GM10266 (cell line): Measurements from ENCODE around the gene KAT6B.

Experiments
- DNase-seq: peaks from one replicate; pipeline ENCODE4 v3.0.0; 2012; ENCODE audit errors: extremely low spot score
- TF ChIP-seq, protein P1 (sequence below): IDR thresholded peaks from 2 replicates; pipeline ENCODE4 v1.5.1; 2012; ENCODE audit warnings: mild to moderate bottlenecking, low read depth; ENCODE audit not compliant: control insufficient read depth, insufficient read depth; ENCODE audit errors: missing control alignments

KAT6B gene

DNA sequence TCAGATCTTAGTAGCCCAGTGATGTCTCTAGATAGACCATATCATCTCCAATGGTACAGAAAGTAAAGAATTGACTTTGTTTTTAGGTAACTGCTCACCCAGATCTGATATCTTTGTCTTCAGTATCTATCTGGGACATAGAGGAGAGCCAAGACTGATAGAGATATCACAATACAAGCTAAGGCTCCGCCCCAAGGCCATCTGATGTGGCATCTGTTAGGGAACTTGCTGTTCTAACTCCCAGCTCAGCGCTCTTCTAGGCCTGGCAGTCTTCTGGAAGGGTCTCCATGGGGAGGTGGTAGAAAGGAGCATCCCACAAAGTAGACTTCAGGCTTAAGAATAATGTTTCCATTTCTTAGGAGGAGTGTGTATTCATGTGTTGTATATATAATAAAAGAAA lies 196.7 kb downstream of the KAT6B start:
- DNase-seq: no peak
- TF ChIP-seq, protein P1, sequence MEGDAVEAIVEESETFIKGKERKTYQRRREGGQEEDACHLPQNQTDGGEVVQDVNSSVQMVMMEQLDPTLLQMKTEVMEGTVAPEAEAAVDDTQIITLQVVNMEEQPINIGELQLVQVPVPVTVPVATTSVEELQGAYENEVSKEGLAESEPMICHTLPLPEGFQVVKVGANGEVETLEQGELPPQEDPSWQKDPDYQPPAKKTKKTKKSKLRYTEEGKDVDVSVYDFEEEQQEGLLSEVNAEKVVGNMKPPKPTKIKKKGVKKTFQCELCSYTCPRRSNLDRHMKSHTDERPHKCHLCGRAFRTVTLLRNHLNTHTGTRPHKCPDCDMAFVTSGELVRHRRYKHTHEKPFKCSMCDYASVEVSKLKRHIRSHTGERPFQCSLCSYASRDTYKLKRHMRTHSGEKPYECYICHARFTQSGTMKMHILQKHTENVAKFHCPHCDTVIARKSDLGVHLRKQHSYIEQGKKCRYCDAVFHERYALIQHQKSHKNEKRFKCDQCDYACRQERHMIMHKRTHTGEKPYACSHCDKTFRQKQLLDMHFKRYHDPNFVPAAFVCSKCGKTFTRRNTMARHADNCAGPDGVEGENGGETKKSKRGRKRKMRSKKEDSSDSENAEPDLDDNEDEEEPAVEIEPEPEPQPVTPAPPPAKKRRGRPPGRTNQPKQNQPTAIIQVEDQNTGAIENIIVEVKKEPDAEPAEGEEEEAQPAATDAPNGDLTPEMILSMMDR: no peak

DNA sequence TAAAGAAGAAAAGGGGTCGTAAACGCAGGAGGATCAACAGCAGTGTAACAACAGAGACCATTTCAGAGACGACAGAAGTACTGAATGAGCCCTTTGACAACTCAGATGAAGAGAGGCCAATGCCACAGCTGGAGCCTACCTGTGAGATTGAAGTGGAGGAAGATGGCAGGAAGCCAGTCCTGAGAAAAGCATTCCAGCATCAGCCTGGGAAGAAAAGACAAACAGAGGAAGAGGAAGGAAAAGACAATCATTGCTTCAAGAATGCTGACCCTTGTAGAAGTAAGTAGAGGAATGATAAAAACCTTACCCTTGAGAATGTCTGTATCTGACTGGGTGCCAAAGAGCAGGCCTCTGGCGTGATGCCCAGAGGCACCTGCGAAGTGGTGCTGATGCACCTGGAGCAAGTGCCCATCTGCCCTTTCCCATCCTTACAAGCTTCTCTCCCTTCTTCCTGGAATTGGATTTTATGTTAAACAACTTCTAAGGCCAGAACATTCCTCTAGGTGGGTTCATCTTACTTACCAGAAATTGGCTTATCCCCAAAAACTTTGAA lies 198.6 kb downstream of the KAT6B start:
- TF ChIP-seq, protein P1: no peak
- no peak for DNase-seq

DNA sequence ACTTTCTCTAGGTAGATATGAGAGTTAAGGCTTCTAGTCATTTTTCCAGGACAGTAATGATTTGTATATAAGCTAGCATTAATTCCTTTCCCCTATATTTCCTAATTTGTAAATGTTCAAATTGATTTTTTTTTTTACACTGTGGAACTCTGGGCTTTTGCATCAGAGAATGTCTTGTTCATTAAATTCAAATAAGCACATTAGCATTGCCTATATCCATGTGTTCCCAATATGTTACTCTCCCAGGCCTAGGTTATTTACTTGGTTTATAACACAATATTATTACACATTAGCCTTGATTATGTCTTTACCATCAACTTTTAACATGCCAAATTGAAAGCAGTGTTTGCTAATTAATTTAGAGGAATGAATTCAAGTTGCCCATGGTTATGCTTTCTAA lies 201.6 kb downstream of the KAT6B start:
- TF ChIP-seq, protein P1: no peak

DNA sequence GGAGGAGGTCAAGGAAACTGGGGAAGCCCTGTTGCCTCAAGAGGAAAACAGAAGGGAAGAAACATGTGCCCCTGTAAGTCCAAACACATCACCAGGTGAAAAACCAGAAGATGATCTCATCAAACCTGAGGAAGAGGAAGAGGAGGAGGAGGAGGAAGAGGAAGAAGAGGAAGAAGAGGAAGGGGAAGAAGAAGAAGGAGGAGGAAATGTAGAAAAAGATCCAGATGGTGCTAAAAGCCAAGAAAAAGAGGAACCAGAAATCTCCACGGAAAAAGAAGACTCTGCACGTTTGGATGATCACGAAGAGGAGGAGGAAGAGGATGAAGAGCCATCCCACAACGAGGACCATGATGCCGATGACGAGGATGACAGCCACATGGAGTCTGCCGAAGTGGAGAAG lies 202.3 kb downstream of the KAT6B start:
- TF ChIP-seq, protein P1: no peak
- no peak for DNase-seq

More for the DNA sequence above, 201.6 kb downstream of the KAT6B start:
- no peak for DNase-seq

DNA sequence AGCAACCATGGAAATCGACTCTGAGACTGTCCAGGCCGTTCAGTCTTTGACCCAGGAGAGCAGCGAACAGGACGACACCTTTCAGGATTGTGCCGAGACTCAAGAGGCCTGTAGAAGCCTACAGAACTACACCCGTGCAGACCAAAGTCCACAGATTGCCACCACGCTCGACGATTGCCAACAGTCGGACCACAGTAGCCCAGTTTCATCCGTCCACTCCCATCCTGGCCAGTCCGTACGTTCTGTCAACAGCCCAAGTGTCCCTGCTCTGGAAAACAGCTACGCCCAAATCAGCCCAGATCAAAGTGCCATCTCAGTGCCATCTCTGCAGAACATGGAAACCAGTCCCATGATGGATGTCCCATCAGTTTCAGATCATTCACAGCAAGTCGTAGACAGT lies 203.0 kb downstream of the KAT6B start:
- no peak for DNase-seq

DNA sequence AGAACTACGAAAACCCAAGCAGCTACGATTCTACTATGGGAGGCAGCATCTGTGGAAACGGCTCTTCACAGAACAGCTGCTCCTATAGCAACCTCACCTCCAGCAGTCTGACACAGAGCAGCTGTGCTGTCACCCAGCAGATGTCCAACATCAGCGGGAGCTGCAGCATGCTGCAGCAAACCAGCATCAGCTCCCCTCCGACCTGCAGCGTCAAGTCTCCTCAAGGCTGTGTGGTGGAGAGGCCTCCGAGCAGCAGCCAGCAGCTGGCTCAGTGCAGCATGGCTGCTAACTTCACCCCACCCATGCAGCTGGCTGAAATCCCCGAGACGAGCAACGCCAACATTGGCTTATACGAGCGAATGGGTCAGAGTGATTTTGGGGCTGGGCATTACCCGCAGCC lies 203.5 kb downstream of the KAT6B start:
- TF ChIP-seq, protein P1: no peak
- DNase-seq: no peak

More for the DNA sequence above, 203.0 kb downstream of the KAT6B start:
- TF ChIP-seq, protein P1: no peak

DNA sequence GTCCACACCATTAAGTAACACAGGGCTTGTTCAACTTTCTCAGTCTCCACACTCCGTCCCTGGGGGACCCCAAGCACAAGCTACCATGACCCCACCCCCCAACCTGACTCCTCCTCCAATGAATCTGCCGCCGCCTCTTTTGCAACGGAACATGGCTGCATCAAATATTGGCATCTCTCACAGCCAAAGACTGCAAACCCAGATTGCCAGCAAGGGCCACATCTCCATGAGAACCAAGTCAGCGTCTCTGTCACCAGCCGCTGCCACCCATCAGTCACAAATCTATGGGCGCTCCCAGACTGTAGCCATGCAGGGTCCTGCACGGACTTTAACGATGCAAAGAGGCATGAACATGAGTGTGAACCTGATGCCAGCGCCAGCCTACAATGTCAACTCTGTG lies 204.0 kb downstream of the KAT6B start:
- DNase-seq: no peak
- TF ChIP-seq, protein P1: no peak
